Mesenteric fat pad (tissue), 1 donor: ENCODE results near the gene CBR1. TPM values are rescaled to one million over a fixed set of nuclear protein-coding genes. Genes with fewer than 3 reads are reported as not detected.

Experiments
- DNase-seq: peaks from one replicate; pipeline ENCODE4 v3.0.0-alpha.2; 2020; ENCODE audit warnings: low spot score
- total RNA-seq: library from RNA; stranded (reverse); fragmentation: NEBNext Ultra II Directional; extraction: Animal tissue kit (Norgen Biotek cat#: 25700); gene quantifications from one replicate; pipeline ENCODE4 v1.2.1, GENCODE V29; 2021
- donor health status: DM: yes; HTN: yes; CAD: no.

CBR1 gene
- total RNA-seq, 1 donor from 2014 or later: 46.7 TPM

DNA sequence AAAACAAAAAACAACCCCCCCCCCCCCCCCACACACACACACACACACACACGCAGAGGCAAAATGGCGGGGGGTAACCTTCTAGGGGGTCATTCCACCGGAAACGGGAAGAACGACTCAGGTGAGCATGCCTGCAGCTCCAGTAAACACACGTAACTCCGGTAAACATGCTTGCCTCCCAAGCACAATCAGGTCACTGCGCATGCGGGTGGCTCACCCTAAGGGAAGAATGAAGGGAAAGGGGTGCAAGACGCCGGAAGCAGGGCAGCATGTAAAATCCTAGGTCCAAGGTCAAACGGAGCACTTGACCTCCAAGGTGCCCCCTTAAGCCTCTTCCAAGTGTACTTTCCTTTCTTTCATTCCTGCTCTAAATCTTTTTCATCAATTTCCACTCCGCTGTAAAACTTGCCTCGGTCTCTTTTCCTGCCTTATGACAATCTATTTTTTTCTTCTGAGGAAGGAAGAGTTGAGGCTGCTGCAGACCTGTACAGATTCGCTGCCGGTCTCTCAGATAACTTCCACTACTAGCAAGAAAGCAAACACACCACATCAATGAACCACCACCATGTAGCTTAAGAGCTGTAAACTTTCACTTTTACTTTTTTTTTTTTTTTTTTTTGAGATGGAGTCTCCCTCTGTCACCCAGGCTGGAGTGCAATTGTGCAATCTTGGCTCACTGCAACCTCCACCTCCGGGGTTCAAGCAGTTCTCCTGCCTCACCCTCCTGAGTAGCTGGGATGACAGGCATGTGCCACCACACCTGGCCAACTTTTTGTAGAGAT, 44.0 kb downstream of the CBR1 start:
- no peak for DNase-seq

DNA sequence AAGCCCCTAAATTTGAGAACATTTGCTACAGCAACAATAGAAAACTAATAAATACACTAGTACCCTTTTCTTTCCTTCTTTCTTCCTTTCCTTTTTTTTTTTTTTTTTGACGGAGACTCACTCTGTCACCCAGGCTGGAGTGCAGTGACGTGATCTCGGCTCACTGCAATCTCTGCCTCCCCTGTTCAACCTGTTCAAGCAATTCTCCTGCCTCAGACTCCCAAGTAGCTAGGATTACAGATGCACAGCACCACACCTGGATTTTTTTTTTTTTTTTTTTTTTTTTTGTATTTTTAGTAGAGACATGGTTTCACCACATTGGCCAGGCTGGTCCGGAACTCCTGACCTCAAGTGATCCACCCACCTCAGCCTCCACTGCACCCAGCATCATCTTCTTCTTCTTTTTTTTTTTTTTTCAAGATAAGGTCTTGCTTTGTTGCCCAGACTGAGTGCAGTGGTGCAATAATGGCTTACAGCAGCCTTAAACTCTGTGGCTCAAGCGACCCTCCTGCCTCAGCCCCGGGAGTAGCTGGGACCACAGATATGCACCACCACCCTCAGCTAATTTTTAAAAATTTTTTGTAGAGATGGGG, 45.4 kb downstream of the CBR1 start:
- DNase-seq: no peak

DNA sequence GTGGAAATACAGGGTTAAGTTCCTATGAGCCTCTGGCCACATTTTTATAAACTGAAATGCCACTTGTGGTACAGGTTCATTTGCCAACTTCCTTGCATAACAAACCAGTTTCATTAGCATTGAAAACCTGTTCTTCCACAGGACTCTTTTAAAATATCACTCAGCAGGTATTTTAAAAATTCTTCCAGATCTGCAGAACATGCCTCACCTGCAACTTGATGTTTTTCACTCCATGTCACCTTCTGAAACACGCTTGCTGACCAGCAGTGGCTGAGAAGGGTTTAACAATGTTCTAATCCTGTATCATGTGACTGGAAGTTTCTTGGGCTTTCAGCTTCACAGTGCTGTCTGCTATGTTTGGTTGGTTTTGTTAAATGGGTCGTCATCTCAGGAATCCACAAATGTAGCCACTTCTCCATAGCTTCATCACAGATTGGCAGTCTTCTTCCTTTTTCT, 47.5 kb downstream of the CBR1 start:
- no peak for DNase-seq

DNA sequence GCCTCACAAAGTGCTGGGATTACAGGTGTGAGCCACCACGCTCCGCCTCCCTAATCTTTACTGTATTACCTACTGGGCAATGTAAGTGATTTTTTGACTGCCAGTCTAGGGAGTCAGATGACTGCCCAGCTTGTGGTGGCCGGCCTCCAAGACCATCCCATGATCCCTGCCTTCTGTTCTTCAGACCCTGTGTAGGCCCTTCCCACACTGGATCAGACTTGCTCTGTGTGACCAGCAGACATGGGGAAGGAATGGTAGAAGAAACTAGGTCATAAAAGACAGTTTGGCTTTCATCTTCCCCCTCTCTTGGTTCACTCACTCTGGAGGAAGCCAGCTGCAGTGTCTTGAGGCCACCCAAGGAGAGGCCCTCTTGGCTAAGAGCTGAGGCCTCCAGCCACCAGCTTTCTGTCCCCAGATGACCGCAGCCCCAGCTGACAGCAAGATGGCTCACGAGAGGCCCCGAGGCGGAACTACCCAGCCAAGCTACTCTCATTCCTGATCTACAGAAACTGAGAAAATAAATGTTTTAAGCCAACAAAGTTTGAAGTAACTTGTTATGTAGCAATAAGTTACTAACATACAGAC, 50.6 kb downstream of the CBR1 start:
- no peak for DNase-seq

Other genes starting within 250 kb of the CBR1 start
- gene SETD4, start 9.5 kb upstream of the CBR1 start, total RNA-seq: 12.9 TPM
- 14.9 TPM for gene CBR3, start 65.1 kb downstream of the CBR1 start, total RNA-seq
- gene DOP1B, start 86.8 kb downstream of the CBR1 start, total RNA-seq: 19.6 TPM